Effector CD4-positive, alpha-beta T cell (primary cell): ENCODE results near the gene SMTNL1.

ENCODE experiments used
- DNase-seq: peaks from one replicate; pipeline ENCODE4 v3.0.0-alpha.2; 2020

Gene SMTNL1

DNA sequence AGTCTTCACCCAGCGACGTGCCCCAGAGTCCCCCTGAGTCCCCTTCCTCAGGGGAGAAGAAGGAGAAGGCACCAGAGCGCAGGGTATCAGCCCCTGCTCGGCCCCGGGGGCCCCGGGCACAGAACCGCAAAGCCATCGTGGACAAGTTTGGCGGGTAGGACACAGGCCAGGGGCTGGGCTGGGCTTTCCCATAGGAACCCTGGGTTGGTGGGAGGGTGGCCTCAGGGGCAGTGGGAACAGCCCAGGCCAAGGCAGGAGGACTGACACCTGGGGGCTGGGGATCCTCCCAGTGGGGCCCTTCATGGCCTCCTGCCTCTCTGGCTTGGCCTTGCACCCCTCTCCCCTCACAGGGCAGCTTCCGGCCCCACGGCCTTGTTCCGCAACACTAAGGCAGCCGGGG is 8.5 kb downstream of the SMTNL1 start:
- DNase-seq = no peak

DNA sequence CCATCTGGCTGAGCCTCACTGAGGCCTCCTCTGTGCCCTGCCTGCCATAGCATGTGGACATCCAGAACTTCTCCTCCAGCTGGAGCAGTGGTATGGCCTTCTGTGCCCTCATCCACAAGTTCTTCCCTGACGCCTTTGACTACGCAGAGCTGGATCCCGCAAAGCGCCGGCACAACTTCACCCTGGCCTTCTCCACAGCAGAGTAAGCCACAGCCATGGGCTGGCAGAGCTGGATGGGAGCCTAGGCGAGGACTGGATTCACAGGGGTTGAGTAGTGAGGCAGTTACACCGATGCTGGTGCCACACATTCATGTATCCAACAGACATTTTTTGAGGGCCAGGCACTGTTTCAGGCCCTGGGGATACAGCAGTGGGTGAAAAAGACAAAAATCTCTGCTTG is 9.1 kb downstream of the SMTNL1 start:
- no peak for DNase-seq

DNA sequence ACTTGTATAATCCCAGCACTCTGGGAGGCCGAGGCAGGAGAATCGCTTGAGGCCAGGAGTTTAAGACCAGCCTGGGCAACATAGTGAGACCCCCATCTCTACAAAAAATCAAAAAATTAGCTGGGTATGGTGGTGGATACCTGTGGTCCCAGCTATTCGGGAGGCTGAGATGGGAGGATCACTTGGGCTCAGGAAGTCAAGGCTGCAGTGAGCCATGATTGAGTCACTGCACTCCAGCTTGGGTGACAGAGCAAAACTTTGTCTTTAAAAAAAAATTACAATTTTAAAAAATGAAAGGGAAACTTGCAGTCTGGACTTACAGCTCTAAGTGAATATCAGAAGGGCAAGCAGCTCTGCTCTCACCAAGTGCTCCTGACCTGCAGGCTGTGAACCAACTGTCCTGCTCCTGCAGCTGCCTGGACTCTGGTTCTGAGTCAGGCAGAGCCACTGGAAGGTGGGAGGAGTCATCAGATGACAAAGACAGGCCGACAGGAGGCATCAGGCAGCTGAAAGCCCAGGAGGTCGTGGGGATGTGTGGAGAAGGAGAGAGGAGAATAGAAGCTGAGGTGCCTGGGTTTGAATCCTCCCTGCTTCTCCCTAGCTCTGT is 9.6 kb downstream of the SMTNL1 start:
- no peak for DNase-seq

DNA sequence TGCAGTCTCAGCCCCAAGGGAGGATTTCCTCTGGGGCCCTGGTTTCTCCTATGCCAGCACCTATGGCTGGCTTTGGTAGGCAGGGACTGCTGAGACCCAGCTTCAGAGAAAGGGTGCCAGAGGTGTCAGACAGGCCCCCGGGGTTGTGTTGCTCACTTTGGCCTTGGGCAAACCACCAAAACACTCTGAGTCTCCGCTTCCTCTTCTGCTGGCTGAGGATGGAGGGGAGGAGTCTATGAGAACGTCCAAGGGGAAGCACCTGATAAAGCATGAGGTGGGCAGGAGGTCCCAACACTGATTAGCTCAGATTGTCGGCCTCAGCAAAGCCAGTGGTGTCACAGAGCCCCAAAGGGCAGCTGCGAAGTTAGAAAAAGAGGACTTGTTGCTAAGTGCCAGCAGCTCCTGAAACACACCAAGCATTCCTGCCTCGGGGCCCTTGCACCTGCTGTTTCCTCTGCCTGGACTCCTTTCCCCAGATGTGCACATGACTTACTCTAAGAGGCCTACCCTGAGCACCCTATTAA is 10.5 kb downstream of the SMTNL1 start:
- no peak for DNase-seq

GRCh38 chr11:57549983-57550382 is 12.6 kb downstream of the SMTNL1 start:
- no peak for DNase-seq

DNA sequence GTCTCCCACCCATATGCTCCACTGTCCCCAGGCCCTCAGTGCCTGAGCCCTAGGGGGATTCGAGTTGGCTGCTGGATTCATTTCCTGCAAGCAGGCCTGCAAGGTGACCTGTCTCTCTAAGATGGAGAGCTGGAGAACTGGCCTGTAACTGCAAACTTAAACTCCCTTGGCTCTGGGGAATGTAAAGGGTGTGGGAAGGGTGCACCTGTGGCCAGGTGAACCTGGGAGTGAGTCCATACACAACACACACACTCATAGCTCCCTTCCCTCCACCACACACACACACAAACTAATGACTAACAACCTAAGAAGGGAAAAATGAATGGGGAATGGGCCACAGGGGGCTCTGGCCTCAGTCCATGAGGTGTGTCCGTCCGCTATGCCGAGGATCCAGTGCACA is 14.5 kb downstream of the SMTNL1 start:
- no peak for DNase-seq

DNA sequence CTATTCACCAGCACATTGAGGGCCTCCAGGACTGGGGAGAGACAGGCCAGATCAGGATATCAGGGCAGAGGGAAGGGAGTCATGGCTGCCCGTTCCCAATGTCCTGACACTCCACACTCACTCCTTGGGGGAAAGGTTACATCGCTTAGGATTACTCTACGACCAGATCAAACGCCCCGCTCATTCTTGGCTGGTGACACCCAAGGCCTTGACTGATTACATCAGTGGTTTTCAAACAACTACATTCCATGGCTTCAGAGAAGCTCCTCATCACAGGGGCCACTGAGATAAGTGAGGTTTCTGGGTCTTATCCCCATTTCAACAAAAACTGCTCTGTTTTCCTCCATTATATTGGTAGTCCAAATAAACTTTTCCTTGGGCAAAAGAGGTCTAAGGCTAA is 15.1 kb downstream of the SMTNL1 start:
- no peak for DNase-seq

GRCh38 chr11:57555393-57555792 is 18.0 kb downstream of the SMTNL1 start:
- no peak for DNase-seq

- no peak for DNase-seq
Measured at GRCh38 chr11:57556041-57556440, 18.6 kb downstream of the SMTNL1 start.

GRCh38 chr11:57560146-57560545 is 22.8 kb downstream of the SMTNL1 start:
- DNase-seq = no peak

- no peak for DNase-seq
Measured at GRCh38 chr11:57562596-57562995, 25.2 kb downstream of the SMTNL1 start.

- no peak for DNase-seq
Measured at GRCh38 chr11:57566005-57566904, 28.9 kb downstream of the SMTNL1 start.

GRCh38 chr11:57566905-57567514 is 29.6 kb downstream of the SMTNL1 start:
- no peak for DNase-seq

DNA sequence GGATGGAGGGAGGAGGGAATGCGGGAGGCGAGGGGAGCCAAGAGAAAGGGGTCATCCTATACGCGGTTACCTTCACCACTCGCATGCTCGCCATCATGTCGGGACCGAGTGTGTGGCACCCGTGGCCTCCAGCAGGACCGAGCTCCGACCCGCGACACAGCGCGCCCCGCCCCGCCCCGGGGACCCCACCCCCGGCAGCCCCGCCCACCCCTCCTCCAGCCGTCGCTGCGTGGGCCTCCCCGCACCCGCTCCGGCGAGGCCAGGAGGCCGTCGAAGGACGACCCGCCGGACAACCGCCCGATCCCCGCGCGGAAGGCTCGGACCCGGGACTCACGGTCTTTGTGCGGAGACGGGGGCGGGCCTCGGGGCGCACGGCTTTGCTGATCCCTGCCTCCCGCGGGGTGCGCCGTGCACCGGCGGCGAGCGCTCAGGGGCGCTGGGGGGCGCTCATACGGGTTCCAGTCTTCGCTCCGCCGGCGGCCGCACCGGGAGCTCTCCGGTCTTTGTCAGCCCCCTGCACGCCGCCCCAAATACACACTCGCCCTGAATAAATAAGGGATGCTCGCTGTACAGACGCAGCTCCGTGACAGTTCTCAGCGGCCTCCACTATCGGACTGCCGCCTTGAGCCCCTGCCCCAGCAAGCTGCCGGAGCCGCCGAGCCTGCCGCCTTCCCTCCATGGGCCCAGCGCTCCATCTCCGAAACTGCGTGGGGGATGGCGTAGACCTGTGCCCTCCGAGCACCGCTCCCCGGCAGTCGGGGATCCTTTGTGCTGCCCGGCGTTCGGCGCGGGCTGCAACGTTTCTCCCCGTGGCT is 30.3 kb downstream of the SMTNL1 start, which contains the start of gene UBE2L6:
TSS of gene UBE2L6 (minus strand) at position 158 of the 815 bp plus-strand sequence. CDS start at position 97, 61 bp downstream.
- DNase-seq = peak; percentile 48

DNA sequence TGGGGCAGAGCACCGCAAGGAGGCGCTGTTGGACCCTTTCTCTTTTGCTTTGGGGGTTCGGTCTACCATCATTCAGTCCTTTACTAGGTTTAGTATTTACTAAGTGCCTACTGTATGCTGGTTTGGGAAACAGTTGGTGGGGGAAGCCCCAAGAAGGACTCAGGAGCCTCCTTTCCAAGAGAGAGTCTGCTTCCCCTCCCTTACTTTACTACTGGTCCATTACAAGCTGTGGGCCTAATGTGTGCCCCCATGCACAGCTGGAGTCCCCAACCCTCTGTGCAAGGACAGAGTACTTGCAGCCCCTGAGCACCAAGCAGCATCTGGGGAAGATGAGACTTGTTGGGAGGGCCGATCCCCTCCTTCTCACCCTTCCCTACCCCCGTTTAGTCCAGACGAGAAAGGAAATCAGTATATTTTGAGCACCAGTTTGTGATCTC is 31.0 kb downstream of the SMTNL1 start:
- peak; percentile 84 for DNase-seq

DNA sequence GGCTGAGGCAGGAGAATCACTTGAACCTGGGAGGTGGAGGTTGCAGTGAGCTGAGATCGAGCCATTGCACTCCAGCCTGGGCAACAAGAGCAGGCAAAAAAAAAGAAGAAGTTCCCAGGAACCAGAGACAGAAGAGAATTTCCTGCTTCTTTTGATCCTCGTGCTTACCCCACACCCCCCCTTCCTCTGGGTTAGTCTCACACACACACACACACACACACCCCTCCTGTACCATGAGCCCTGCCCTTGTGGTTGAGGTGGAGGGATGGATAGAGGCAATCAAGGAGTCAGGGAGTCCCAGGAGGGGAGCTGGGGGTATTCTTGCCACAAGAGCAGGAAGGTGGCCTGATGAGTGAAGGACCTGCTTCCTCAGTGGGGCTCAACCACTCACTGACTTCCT is 34.2 kb downstream of the SMTNL1 start:
- DNase-seq = no peak

- no peak for DNase-seq
Measured at GRCh38 chr11:57574061-57574460, 36.7 kb downstream of the SMTNL1 start.

GRCh38 chr11:57584341-57584740 is 46.9 kb downstream of the SMTNL1 start:
- no peak for DNase-seq

GRCh38 chr11:57585301-57585700 is 47.9 kb downstream of the SMTNL1 start:
- DNase-seq = no peak

- DNase-seq = no peak
Measured at GRCh38 chr11:57586711-57587245, 49.4 kb downstream of the SMTNL1 start.

GRCh38 chr11:57588046-57588710 is 50.8 kb downstream of the SMTNL1 start:
- DNase-seq = no peak
